ENCODE measurements around the gene ADAMTS10. TPM values are rescaled to one million over a fixed set of nuclear protein-coding genes. Genes with fewer than 3 reads are reported as not detected.

The ADAMTS10 gene
- total RNA-seq, 1 donor from 2014 or later, result 5.8 TPM

DNA sequence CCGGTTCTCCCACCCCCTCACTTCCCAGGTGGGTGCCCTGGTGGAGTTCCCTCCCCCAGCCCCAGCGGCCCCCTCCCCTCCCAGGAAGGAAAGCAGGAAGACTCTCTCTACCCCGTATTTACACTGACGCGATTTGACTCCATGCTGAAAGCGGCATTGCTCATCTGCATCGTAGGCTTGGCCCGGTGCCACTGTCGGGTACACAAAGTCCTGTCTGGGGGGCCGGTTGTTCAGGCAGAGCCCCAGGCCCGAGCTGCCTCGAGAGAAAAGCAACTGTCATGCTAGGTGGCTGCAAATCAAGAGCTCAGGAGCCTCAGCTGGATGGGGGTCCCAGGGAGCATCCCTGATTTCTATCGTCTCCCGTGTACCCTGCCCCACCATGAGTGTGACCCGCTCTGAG lies 14.9 kb downstream of the ADAMTS10 start:
- no peak overlapping the region for H3K4me3 Mint-ChIP-seq
- TF ChIP-seq, protein P1, sequence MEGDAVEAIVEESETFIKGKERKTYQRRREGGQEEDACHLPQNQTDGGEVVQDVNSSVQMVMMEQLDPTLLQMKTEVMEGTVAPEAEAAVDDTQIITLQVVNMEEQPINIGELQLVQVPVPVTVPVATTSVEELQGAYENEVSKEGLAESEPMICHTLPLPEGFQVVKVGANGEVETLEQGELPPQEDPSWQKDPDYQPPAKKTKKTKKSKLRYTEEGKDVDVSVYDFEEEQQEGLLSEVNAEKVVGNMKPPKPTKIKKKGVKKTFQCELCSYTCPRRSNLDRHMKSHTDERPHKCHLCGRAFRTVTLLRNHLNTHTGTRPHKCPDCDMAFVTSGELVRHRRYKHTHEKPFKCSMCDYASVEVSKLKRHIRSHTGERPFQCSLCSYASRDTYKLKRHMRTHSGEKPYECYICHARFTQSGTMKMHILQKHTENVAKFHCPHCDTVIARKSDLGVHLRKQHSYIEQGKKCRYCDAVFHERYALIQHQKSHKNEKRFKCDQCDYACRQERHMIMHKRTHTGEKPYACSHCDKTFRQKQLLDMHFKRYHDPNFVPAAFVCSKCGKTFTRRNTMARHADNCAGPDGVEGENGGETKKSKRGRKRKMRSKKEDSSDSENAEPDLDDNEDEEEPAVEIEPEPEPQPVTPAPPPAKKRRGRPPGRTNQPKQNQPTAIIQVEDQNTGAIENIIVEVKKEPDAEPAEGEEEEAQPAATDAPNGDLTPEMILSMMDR (IDR thresholded peaks at IDR 0.05), result no peak
- TF ChIP-seq EZH2 (IDR thresholded peaks at IDR 0.05) (no peak), EZH2phosphoT487 (IDR thresholded peaks at IDR 0.05) (no peak)
- no peak overlapping the region for H2AFZ ChIP-seq (replicated peaks)
- peaks cover 9% of the 10 kb centered on the region for H3K27me3 Mint-ChIP-seq (ENCODE audit: insufficient read depth, low read depth)
- H3K4me2 ChIP-seq, result no peak overlapping the region
- H4K20me1 ChIP-seq (ENCODE audit: low read depth), result no peaks in the 10 kb centered on the region
- peaks cover 6% of the 10 kb centered on the region for H3K9me3 Mint-ChIP-seq
- peaks cover 3% of the 10 kb centered on the region for H3K4me1 ChIP-seq
- H3K36me3 ChIP-seq, result no peaks in the 10 kb centered on the region
- no peak overlapping the region for H3K4me3 ChIP-seq
- H3F3A ChIP-seq (ENCODE audit: low read depth), result peaks cover 10% of the 10 kb centered on the region
- no peaks in the 10 kb centered on the region for H3K9me3 ChIP-seq (ENCODE audit: low read depth)
- H3K27me3 ChIP-seq, result peaks cover 23% of the 10 kb centered on the region
- no peak overlapping the region for H3K27ac Mint-ChIP-seq
- peaks cover 7% of the 10 kb centered on the region for H3K36me3 Mint-ChIP-seq
- no peak overlapping the region for H3K9ac ChIP-seq
- no peaks in the 10 kb centered on the region for H3K79me2 ChIP-seq (ENCODE audit: low read depth)
- no peak for DNase-seq (ENCODE audit: low spot score)
- H3K27ac ChIP-seq, result no peak overlapping the region
- H3K4me1 Mint-ChIP-seq, result peaks cover 6% of the 10 kb centered on the region

DNA sequence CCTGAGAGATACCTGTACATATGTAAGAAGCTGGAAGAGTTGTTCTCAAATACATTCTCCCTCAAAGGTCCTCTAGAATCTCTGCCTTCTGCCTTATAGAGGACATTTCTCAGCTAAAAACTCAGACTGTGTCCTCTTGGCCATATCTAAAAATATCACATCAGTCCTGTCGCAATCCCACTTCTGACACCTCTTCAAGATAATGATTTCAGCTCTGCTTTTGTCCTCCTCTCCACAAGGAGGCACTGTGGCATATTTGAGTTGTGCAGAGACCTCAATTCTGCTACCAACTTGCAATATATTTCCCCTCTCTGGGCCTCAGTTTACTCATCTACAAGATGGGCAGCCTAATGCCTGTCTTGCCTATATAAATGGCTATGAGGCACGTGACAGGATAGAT lies 16.6 kb downstream of the ADAMTS10 start:
- Histone ChIP-seq H3K36me3 (no peaks in the 10 kb centered on the region), H4K20me1 (ENCODE audit: low read depth) (no peaks in the 10 kb centered on the region), H3K27ac (no peak overlapping the region), H3K27me3 (peaks cover 33% of the 10 kb centered on the region), H3K4me2 (no peak overlapping the region), H3F3A (ENCODE audit: low read depth) (peaks cover 10% of the 10 kb centered on the region), H3K9me3 (ENCODE audit: low read depth) (no peaks in the 10 kb centered on the region), H3K4me3 (no peak overlapping the region), H3K9ac (no peak overlapping the region), H3K4me1 (peaks cover 3% of the 10 kb centered on the region), H2AFZ (replicated peaks) (no peak overlapping the region), H3K79me2 (ENCODE audit: low read depth) (no peaks in the 10 kb centered on the region)
- Mint-ChIP-seq H3K27me3 (ENCODE audit: insufficient read depth, low read depth) (peaks cover 12% of the 10 kb centered on the region), H3K27ac (no peak overlapping the region), H3K36me3 (peaks cover 5% of the 10 kb centered on the region), H3K9me3 (peaks cover 6% of the 10 kb centered on the region), H3K4me3 (peak overlapping the region; percentile 22), H3K4me1 (peaks cover 6% of the 10 kb centered on the region)
- no peak for TF ChIP-seq EZH2phosphoT487 (IDR thresholded peaks at IDR 0.05)
- TF ChIP-seq, protein P1 (IDR thresholded peaks at IDR 0.05), result peak; percentile 17
- TF ChIP-seq EZH2 (IDR thresholded peaks at IDR 0.05), result no peak
- DNase-seq (ENCODE audit: low spot score), result no peak

DNA sequence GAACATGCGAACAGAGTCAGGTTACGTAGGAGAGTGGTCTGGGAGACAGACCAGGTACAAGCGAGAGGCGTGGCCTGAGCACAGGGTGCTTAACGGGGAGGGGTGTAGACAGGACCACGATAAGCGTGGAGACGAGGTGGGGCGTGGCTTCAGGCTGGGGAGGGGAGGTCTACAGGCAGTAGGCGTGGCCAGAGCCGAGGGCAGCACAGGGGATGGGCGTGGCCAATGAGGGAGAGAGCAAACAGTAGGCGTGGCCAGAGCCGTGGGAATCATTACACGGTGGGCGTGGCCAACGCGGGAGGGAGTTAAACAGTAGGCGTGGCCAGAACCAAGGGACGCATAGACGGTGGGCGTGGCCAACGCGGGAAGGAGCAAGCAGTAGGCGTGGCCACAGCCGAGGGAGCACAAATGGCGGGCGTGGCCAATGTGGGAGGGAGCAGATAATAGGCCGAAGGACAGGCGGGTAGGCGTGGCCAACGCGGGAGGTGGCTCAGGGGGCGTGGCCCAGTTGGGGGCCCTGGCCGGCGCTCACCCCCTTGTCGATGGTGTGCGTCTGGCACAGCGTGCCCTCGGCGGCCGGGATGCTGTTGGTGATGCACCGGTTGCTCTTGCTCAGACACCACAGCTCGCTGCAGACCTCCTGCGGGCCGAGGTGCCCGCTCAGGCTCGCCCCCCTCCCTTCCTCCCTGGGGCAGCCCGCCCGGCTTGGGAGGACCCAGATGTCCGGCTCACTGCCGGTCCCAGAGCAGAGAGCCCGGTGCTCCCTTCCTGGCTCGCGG lies 18.1 kb downstream of the ADAMTS10 start:
- peak; percentile 100 for DNase-seq (ENCODE audit: low spot score)
- no peaks in the 10 kb centered on the region for H3K36me3 ChIP-seq
- H3K4me3 ChIP-seq, result peak overlapping the region; percentile 54
- peaks cover 6% of the 10 kb centered on the region for H3K4me1 Mint-ChIP-seq
- peak overlapping the region; percentile 86 for H3K4me3 Mint-ChIP-seq
- H3K4me1 ChIP-seq, result peaks cover 3% of the 10 kb centered on the region
- no peak overlapping the region for H3K9ac ChIP-seq
- H3K36me3 Mint-ChIP-seq, result peaks cover 4% of the 10 kb centered on the region
- no peaks in the 10 kb centered on the region for H4K20me1 ChIP-seq (ENCODE audit: low read depth)
- H3K27ac ChIP-seq, result no peak overlapping the region
- H3K9me3 ChIP-seq (ENCODE audit: low read depth), result no peaks in the 10 kb centered on the region
- H3K27ac Mint-ChIP-seq, result no peak overlapping the region
- H3F3A ChIP-seq (ENCODE audit: low read depth), result peaks cover 10% of the 10 kb centered on the region
- TF ChIP-seq EZH2 (IDR thresholded peaks at IDR 0.05) (no peak), EZH2phosphoT487 (IDR thresholded peaks at IDR 0.05) (no peak)
- TF ChIP-seq, protein P1 (IDR thresholded peaks at IDR 0.05), result no peak
- H3K79me2 ChIP-seq (ENCODE audit: low read depth), result no peaks in the 10 kb centered on the region
- peaks cover 33% of the 10 kb centered on the region for H3K27me3 ChIP-seq
- peak overlapping the region; percentile 99 for H3K4me2 ChIP-seq
- H3K27me3 Mint-ChIP-seq (ENCODE audit: insufficient read depth, low read depth), result peaks cover 16% of the 10 kb centered on the region
- peaks cover 6% of the 10 kb centered on the region for H3K9me3 Mint-ChIP-seq
- peak overlapping the region; percentile 90 for H2AFZ ChIP-seq (replicated peaks)
